Liver (tissue), 9 donors: ENCODE data around the gene AOPEP. TPM values are rescaled to one million over a fixed set of nuclear protein-coding genes. Genes with fewer than 3 reads are reported as not detected.

Experiments used
- DNase-seq: peaks from one replicate; pipeline ENCODE4 v3.0.0-alpha.2; 2017; ENCODE audit warnings: low spot score
- H3K27ac ChIP-seq, 2 donors: one replicate each; pipeline ENCODE4 v1.7.0; 2013; ENCODE audit warnings: inconsistent platforms in 2 of 2, low read length in 2 of 2, control low read depth in 1 of 2, low read depth in 1 of 2, mild to moderate bottlenecking in 1 of 2
- H3K27me3 ChIP-seq, 4 donors: one replicate each; pipeline versions ENCODE4 v1.6.1 to v1.7.0; 2013; ENCODE audit warnings: low read length in 3 of 4, inconsistent platforms in 1 of 4, mild to moderate bottlenecking in 1 of 4, moderate library complexity in 1 of 4; ENCODE audit not compliant: control insufficient read depth in 4 of 4, insufficient read depth in 4 of 4
- H3K36me3 ChIP-seq, 4 donors: one replicate each; pipeline versions ENCODE4 v1.6.1 to v1.7.0; 2013; ENCODE audit warnings: low read length in 3 of 4, mild to moderate bottlenecking in 3 of 4, low read depth in 1 of 4, moderate library complexity in 1 of 4; ENCODE audit not compliant: control insufficient read depth in 4 of 4, insufficient read depth in 3 of 4
- H3K4me1 ChIP-seq, 4 donors: one replicate each; pipeline versions ENCODE4 v1.6.1 to v1.7.0; 2013; ENCODE audit warnings: low read length in 3 of 4, mild to moderate bottlenecking in 3 of 4, moderate library complexity in 1 of 4; ENCODE audit not compliant: control insufficient read depth in 4 of 4, insufficient read depth in 4 of 4
- H3K4me3 ChIP-seq, 3 donors: one replicate each; pipeline versions ENCODE4 v1.6.1 to v1.7.0; 2013; ENCODE audit warnings: low read length in 3 of 3, control low read depth in 1 of 3, low read depth in 1 of 3, mild to moderate bottlenecking in 1 of 3
- H3K9ac ChIP-seq, 2 donors: one replicate each; pipeline ENCODE4 v1.7.0; 2013; ENCODE audit warnings: low read length in 2 of 2, mild to moderate bottlenecking in 2 of 2, moderate library complexity in 2 of 2, control low read depth in 1 of 2, low read depth in 1 of 2
- H3K9me3 ChIP-seq, 4 donors: one replicate each; pipeline versions ENCODE4 v1.6.1 to v1.7.0; 2013; ENCODE audit warnings: low read length in 3 of 4; ENCODE audit not compliant: control insufficient read depth in 4 of 4
- ATF3 ChIP-seq: IDR thresholded peaks from 2 replicates; pipeline ENCODE4 v1.6.1; 2016; ENCODE audit warnings: antibody characterized with exemption
- CTCF ChIP-seq: fragments of 150-350 bp; IDR thresholded peaks from 2 replicates; pipeline ENCODE4 v1.5.1; 2017; ENCODE audit warnings: improper control_type of control experiment, low read depth, low read length; ENCODE audit not compliant: missing input control
- EGR1 ChIP-seq, 2 donors: IDR thresholded peaks; 2 replicates each; pipeline ENCODE4 v1.6.1; 2016 to 2018; ENCODE audit warnings: antibody characterized with exemption in 2 of 2, low read depth in 2 of 2
- FOXA1 ChIP-seq: IDR thresholded peaks from 2 replicates; pipeline ENCODE4 v1.6.1; 2016; ENCODE audit warnings: antibody characterized with exemption
- FOXA2 ChIP-seq: IDR thresholded peaks from 2 replicates; pipeline ENCODE4 v1.6.1; 2016; ENCODE audit warnings: antibody characterized with exemption
- GABPA ChIP-seq, 2 donors: IDR thresholded peaks in 1 of 2; conservative IDR thresholded peaks in 1 of 2; 2 replicates each; pipeline ENCODE4 v1.6.1; 2016; ENCODE audit warnings: antibody characterized with exemption in 2 of 2, mild to moderate bottlenecking in 1 of 2, moderate library complexity in 1 of 2
- HNF4A ChIP-seq, 2 donors: conservative IDR thresholded peaks; 2 replicates each; pipeline ENCODE4 v1.6.1; 2016; ENCODE audit warnings: antibody characterized with exemption in 2 of 2, mild to moderate bottlenecking in 2 of 2
- HNF4G ChIP-seq: IDR thresholded peaks from 2 replicates; pipeline ENCODE4 v1.6.1; 2016; ENCODE audit warnings: antibody characterized with exemption
- NR2F2 ChIP-seq: IDR thresholded peaks from 2 replicates; pipeline ENCODE4 v1.6.1; 2016; ENCODE audit warnings: antibody characterized with exemption
- RAD21 ChIP-seq, 2 donors: IDR thresholded peaks; 2 replicates each; pipeline ENCODE4 v1.6.1; 2016; ENCODE audit warnings: antibody characterized with exemption in 2 of 2, mild to moderate bottlenecking in 2 of 2
- REST ChIP-seq: IDR thresholded peaks from 2 replicates; pipeline ENCODE4 v1.6.1; 2016; ENCODE audit warnings: antibody characterized with exemption, mild to moderate bottlenecking
- SP1 ChIP-seq: IDR thresholded peaks from 2 replicates; pipeline ENCODE4 v1.6.1; 2018; ENCODE audit warnings: antibody characterized with exemption, mild to moderate bottlenecking
- YY1 ChIP-seq: IDR thresholded peaks from 2 replicates; pipeline ENCODE4 v1.6.1; 2016; ENCODE audit warnings: antibody characterized with exemption, mild to moderate bottlenecking
- ZBTB33 ChIP-seq: IDR thresholded peaks from 2 replicates; pipeline ENCODE4 v1.6.1; 2016; ENCODE audit warnings: antibody characterized with exemption
- WGBS: extraction: QIAGEN DNeasy Blood & Tissue Kit; methylation state at CpG from one replicate; pipeline ENCODE4 v1.1.7; 2013; 5-methylcytosine and 5-hydroxymethylcytosine counted together
- polyA plus RNA-seq, 2 donors: library from polyadenylated mRNA; stranded (reverse) in 1 of 2; unstranded in 1 of 2; fragments of 200-250 nt in 1 of 2; fragments of >200 nt in 1 of 2; fragmentation: Nextera tagmentation in 1 of 2; extraction: Ambion mirVana in 1 of 2; gene quantifications; one replicate each; pipeline versions ENCODE4 v1.2.1 to v1.2.3, GENCODE V29; 2013 to 2015
- total RNA-seq, 2 donors: library from RNA; depleted of rRNA; stranded (reverse); fragments of >200 nt; gene quantifications; one replicate each; pipeline ENCODE4 v1.2.3, GENCODE V29; 2014
- donor health status: healthy.
- donor health status: healthy.
- donor health status: healthy.
- donor health status: healthy.
- donor health status: healthy.

The AOPEP gene
- total and polyA plus RNA-seq, 4 donors, result 22.2 to 77.1 (median 34.8) TPM

GRCh38 chr9:94713436-94714215 is 12.9 kb upstream of the AOPEP start:
- H3K4me3 ChIP-seq, result no peak overlapping the region
- no peaks in the 10 kb centered on the region for H3K4me1 ChIP-seq
- DNase-seq, result no peak
- H3K27ac ChIP-seq, result no peak overlapping the region
- 91% methylated on average over 7 of the region's 7 CpGs for WGBS
- no peak overlapping the region for H3K9ac ChIP-seq
- no peaks in the 10 kb centered on the region for H3K36me3 ChIP-seq
- H3K27me3 ChIP-seq, result no peaks in the 10 kb centered on the region
- no peaks in the 10 kb centered on the region for H3K9me3 ChIP-seq
- no peak for TF ChIP-seq ZBTB33
- no peak for TF ChIP-seq FOXA1
- TF ChIP-seq SP1, result no peak
- no peak for TF ChIP-seq RAD21 (IDR thresholded peaks at IDR 0.05)
- TF ChIP-seq NR2F2, result no peak
- TF ChIP-seq GABPA (IDR thresholded peaks at IDR 0.05 in 1 of 2, conservative IDR thresholded peaks at IDR 0.05 in 1 of 2), result no peak
- no peak for TF ChIP-seq YY1
- no peak for TF ChIP-seq EGR1 (IDR thresholded peaks at IDR 0.05; ENCODE audit: low read depth in 2 of 2)
- TF ChIP-seq HNF4A (conservative IDR thresholded peaks at IDR 0.05), result no peak
- no peak for TF ChIP-seq REST
- no peak for TF ChIP-seq HNF4G

GRCh38 chr9:94714494-94714893 is 12.0 kb upstream of the AOPEP start:
- Histone ChIP-seq H3K27me3 (no peaks in the 10 kb centered on the region), H3K4me1 (no peaks in the 10 kb centered on the region)
- 79% methylated on average over 4 of the region's 4 CpGs for WGBS

More at GRCh38 chr9:94714494-94714893, 12.0 kb upstream of the AOPEP start:
- H3K36me3 ChIP-seq, result no peaks in the 10 kb centered on the region
- TF ChIP-seq FOXA1, result no peak
- no peak for TF ChIP-seq FOXA2
- no peak for TF ChIP-seq CTCF
- no peak for TF ChIP-seq ATF3
- TF ChIP-seq HNF4G, result no peak
- TF ChIP-seq ZBTB33, result no peak
- no peaks in the 10 kb centered on the region for H3K9me3 ChIP-seq
- no peak for DNase-seq
- no peak overlapping the region for H3K27ac ChIP-seq
- no peak overlapping the region for H3K9ac ChIP-seq
- H3K4me3 ChIP-seq, result no peak overlapping the region
